ENCODE data around the gene TIMM17B. TPM values are rescaled to one million over a fixed set of nuclear protein-coding genes. Genes with fewer than 3 reads are reported as not detected.

The TIMM17B gene
- total and polyA plus RNA-seq, 2 of the 8 experiments (the other 6 are each of a cell fraction or from before 2014, with no cell fraction given): 77.8 to 246 TPM

DNA sequence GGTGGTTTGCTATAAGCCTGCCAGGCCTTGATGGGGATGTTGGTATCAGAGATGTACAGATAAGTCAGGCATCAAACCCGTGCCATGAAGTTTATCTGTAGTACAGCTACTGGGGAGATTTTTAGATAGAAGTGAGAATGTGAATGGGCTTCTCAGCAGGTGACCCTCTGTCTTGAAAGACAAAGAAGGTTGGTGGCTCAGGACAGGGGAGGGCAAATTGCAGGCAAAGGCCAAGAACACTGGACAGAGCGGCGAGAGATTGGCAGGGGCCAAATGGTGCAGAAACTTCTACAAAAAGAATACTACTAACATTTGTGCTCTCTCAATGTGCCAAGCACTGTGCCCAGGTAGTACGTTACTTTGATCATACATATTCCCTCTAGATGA is 23.1 kb upstream of the TIMM17B start:
- peaks cover 0 to 36% (median 17%) of the 10 kb centered on the region in 4 experiments; a peak in 7 of 8 replicates for H3K36me3 ChIP-seq (ENCODE audit: control insufficient read depth in 2 of 4, insufficient read depth in 4 of 4, low read length in 3 of 4)
- H3K14ac ChIP-seq (ENCODE audit: insufficient read length): no peak overlapping the region
- H3K9me3 ChIP-seq (ENCODE audit: insufficient read depth in 2 of 2, low read depth in 1 of 2, low read length in 1 of 2): no peaks in the 10 kb centered on the region
- H3K23ac ChIP-seq (ENCODE audit: insufficient read length): no peak overlapping the region
- peak overlapping the region; percentile 87 for H3K18ac ChIP-seq (ENCODE audit: extremely low read depth, low read length)
- H2BK15ac ChIP-seq (ENCODE audit: low read length): 0 out of 2 replicates have a peak overlapping the region, but pooled peaks have one; percentile 61
- H2BK120ac ChIP-seq (replicated peaks; ENCODE audit: low read depth, low read length): no peak overlapping the region
- DNase-seq (ENCODE audit: low read depth in 1 of 2, low spot score in 2 of 2) (no peak), FAIRE-seq (peak; percentile 60)
- no peak overlapping the region for H2AFZ ChIP-seq (ENCODE audit: low read length)
- H3K27me3 ChIP-seq (replicated peaks in 1 of 4; ENCODE audit: control insufficient read depth in 3 of 4, extremely low read depth in 1 of 4, insufficient read depth in 3 of 4, low read length in 3 of 4): no peaks in the 10 kb centered on the region
- no peak overlapping the region for H3K56ac ChIP-seq (replicated peaks; ENCODE audit: insufficient read length, low read depth, low read length)
- H4K91ac ChIP-seq (replicated peaks; ENCODE audit: insufficient read length, low read length): peak overlapping the region; percentile 83
- H4K8ac ChIP-seq (ENCODE audit: extremely low read depth, insufficient read depth, low read length): no peak overlapping the region; the same call in 1 of the 2 replicates
- H3K9ac ChIP-seq (replicated peaks in 1 of 4; ENCODE audit: extremely low read depth in 1 of 4, low read depth in 3 of 4, low read length in 3 of 4): no peak overlapping the region; a peak in 1 of 7 replicates
- peak overlapping the region; percentile 90; the same call in 1 of the 2 replicates for H2BK20ac ChIP-seq (ENCODE audit: low read length)
- no peak overlapping the region for H4K5ac ChIP-seq (ENCODE audit: insufficient read length, low read depth, low read length)
- peak overlapping the region; percentile 96; the same call in 1 of the 2 replicates for H2BK5ac ChIP-seq (ENCODE audit: low read depth, low read length)
- H3K4me2 ChIP-seq (ENCODE audit: insufficient read depth in 1 of 2, low read depth in 2 of 2, low read length in 2 of 2): peak overlapping the region; percentile 79 to 94
- POLR2A ChIA-PET (ENCODE audit: partially characterized antibody): interaction anchor here (1.2 to 30.9 kb wide), 4 partner anchors 9 to 38 kb away, joined by 3 to 572 read pairs (median 4); partner anchors contain the start of gene SLC35A2
- H2BK12ac ChIP-seq (ENCODE audit: low read depth, low read length): peak overlapping the region; percentile 84
- CTCF ChIA-PET (ENCODE audit: partially characterized antibody): interaction anchor here (2.2 kb wide), 1 partner anchor 26 kb away, joined by 6 read pairs; no protein-coding TSS in a partner anchor
- peak overlapping the region; percentile 58; the same call in 1 of the 2 replicates for H3K27ac ChIP-seq (ENCODE audit: low read depth, low read length)
- peaks cover 8 to 16% (median 13%) of the 10 kb centered on the region in 4 experiments; a peak in 6 of 7 replicates for H3K4me1 ChIP-seq (replicated peaks in 1 of 4; ENCODE audit: control insufficient read depth in 3 of 4, insufficient read depth in 4 of 4, low read length in 3 of 4)
- peaks cover 16 to 55% of the 10 kb centered on the region in 2 experiments for H3K79me2 ChIP-seq (ENCODE audit: control insufficient read depth in 1 of 2, insufficient read depth in 2 of 2, low read length in 2 of 2)
- H3K4ac ChIP-seq (replicated peaks; ENCODE audit: insufficient read length, low read depth, low read length): no peak overlapping the region
- peaks cover 11% of the 10 kb centered on the region for H3K23me2 ChIP-seq (ENCODE audit: low read depth, low read length)
- whole genome bisulfite sequencing, 2 experiments (ENCODE audit: extremely low coverage in 1 of 2, insufficient coverage in 1 of 2, insufficient read length in 1 of 2, insufficient replicate concordance in 2 of 2, low coverage in 1 of 2, low lambda C conversion rate in 2 of 2, missing lambda C conversion rate in 1 of 2): 74% methylated on average over 4 of the region's 4 CpGs; no CpG with 5 or more reads in 1 of the 2 experiments
- H3K79me1 ChIP-seq (ENCODE audit: low read depth, low read length): no peaks in the 10 kb centered on the region
- H3K4me3 ChIP-seq (ENCODE audit: extremely low read depth in 1 of 4, insufficient read depth in 2 of 4, low read depth in 3 of 4, low read length in 4 of 4): peak overlapping the region in 2 of 4 experiments; percentile 4 to 96; a peak in 2 of 8 replicates
- H2AK5ac ChIP-seq (ENCODE audit: low read depth, low read length): 0 out of 2 replicates have a peak overlapping the region, but pooled peaks have one; percentile 93
- H4K20me1 ChIP-seq (replicated peaks in 1 of 2; ENCODE audit: control insufficient read depth in 1 of 2, insufficient read depth in 2 of 2, low read length in 2 of 2): peaks cover 4 to 13% of the 10 kb centered on the region in 2 experiments
- no peak for TF ChIP-seq RBBP5 (IDR thresholded peaks at IDR 0.05; ENCODE audit: borderline replicate concordance, low read depth, low read length)
- no peak for TF ChIP-seq TEAD4 (IDR thresholded peaks at IDR 0.05; ENCODE audit: low read depth, low read length)
- TF ChIP-seq ZNF274 (IDR thresholded peaks at IDR 0.05; ENCODE audit: borderline replicate concordance, extremely low read depth, low read length): no peak
- TF ChIP-seq, protein P1, sequence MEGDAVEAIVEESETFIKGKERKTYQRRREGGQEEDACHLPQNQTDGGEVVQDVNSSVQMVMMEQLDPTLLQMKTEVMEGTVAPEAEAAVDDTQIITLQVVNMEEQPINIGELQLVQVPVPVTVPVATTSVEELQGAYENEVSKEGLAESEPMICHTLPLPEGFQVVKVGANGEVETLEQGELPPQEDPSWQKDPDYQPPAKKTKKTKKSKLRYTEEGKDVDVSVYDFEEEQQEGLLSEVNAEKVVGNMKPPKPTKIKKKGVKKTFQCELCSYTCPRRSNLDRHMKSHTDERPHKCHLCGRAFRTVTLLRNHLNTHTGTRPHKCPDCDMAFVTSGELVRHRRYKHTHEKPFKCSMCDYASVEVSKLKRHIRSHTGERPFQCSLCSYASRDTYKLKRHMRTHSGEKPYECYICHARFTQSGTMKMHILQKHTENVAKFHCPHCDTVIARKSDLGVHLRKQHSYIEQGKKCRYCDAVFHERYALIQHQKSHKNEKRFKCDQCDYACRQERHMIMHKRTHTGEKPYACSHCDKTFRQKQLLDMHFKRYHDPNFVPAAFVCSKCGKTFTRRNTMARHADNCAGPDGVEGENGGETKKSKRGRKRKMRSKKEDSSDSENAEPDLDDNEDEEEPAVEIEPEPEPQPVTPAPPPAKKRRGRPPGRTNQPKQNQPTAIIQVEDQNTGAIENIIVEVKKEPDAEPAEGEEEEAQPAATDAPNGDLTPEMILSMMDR (IDR thresholded peaks at IDR 0.05; ENCODE audit: control extremely low read depth in 1 of 3, insufficient read depth in 1 of 3, low read depth in 1 of 3, low read length in 3 of 3): no peak
- no peak for TF ChIP-seq SIX5 (IDR thresholded peaks at IDR 0.05; ENCODE audit: low read depth, low read length)
- no peak for TF ChIP-seq PHF8 (conservative IDR thresholded peaks at IDR 0.05; ENCODE audit: low read depth, low read length)
- no peak for TF ChIP-seq KDM5A (IDR thresholded peaks at IDR 0.05; ENCODE audit: low read length)
- TF ChIP-seq SIN3A (conservative IDR thresholded peaks at IDR 0.05 in 1 of 2, IDR thresholded peaks at IDR 0.05 in 1 of 2; ENCODE audit: low read depth in 1 of 2, low read length in 2 of 2): no peak
- no peak for TF ChIP-seq CEBPB (IDR thresholded peaks at IDR 0.05; ENCODE audit: low read depth, low read length)
- TF ChIP-seq KDM4A (IDR thresholded peaks at IDR 0.05; ENCODE audit: low read depth, low read length, severe bottlenecking): no peak
